GM10266 (cell line): ENCODE results near the gene MDM1.

ENCODE experiments used
- DNase-seq: peaks from one replicate; pipeline ENCODE4 v3.0.0; 2012; ENCODE audit errors: extremely low spot score
- CTCF ChIP-seq: IDR thresholded peaks from 2 replicates; pipeline ENCODE4 v1.5.1; 2012; ENCODE audit warnings: mild to moderate bottlenecking, low read depth; ENCODE audit not compliant: control insufficient read depth, insufficient read depth; ENCODE audit errors: missing control alignments

MDM1 gene

GRCh38 chr12:68287106-68287505, 45.1 kb downstream of the MDM1 start:
- no peak for DNase-seq

GRCh38 chr12:68286396-68286795, 45.8 kb downstream of the MDM1 start:
- TF ChIP-seq CTCF: no peak
- no peak for DNase-seq

More at GRCh38 chr12:68287106-68287505, 45.1 kb downstream of the MDM1 start:
- TF ChIP-seq CTCF: no peak

- no peak for TF ChIP-seq CTCF
- DNase-seq: no peak
Measured at GRCh38 chr12:68285541-68285940, 46.6 kb downstream of the MDM1 start.

- no peak for DNase-seq
- no peak for TF ChIP-seq CTCF
Measured at GRCh38 chr12:68281322-68282077, 50.7 kb downstream of the MDM1 start.

- no peak for TF ChIP-seq CTCF
- DNase-seq: no peak
Measured at GRCh38 chr12:68280240-68280639, 51.9 kb downstream of the MDM1 start.

GRCh38 chr12:68279227-68280054, 52.7 kb downstream of the MDM1 start:
- no peak for DNase-seq
- no peak for TF ChIP-seq CTCF
